Measurements from ENCODE around the gene UBP1. TPM values are rescaled to one million over a fixed set of nuclear protein-coding genes. Genes with fewer than 3 reads are reported as not detected.
"Not testable (repeated sequence)": the region's sequence is repeated elsewhere in the genome, so short reads cannot be mapped to it uniquely, and the experiment has no call there.

The UBP1 gene
- polyA plus RNA-seq, 1 donor (not counting 4 experiments of a cell fraction or from before 2014, with no cell fraction given) = 82.4 TPM

GRCh38 chr3:33430061-33430460 is 10.1 kb downstream of the UBP1 start:
- Histone ChIP-seq H3K27ac (ENCODE audit: control insufficient read depth, insufficient read depth, low read length) (no peak overlapping the region), H3K9me3 (ENCODE audit: control insufficient read depth, low read depth, low read length) (no peaks in the 10 kb centered on the region)

GRCh38 chr3:33429306-33429705 is 10.9 kb downstream of the UBP1 start:
- Histone ChIP-seq H4K20me1 (ENCODE audit: control insufficient read depth, extremely low read depth, insufficient read depth, low read length) (peaks cover 21% of the 10 kb centered on the region), H3K4me1 (ENCODE audit: control insufficient read depth, extremely low read depth, insufficient read depth, low read length) (peaks cover 10% of the 10 kb centered on the region), H3K79me2 (ENCODE audit: control insufficient read depth, insufficient read depth, low read length) (peaks cover 96% of the 10 kb centered on the region)
- H3K9me1 ChIP-seq (ENCODE audit: control insufficient read depth, extremely low read depth, insufficient read depth, low read length); H3K9me3 ChIP-seq (ENCODE audit: control insufficient read depth, low read depth, low read length); H3K4me3 ChIP-seq (ENCODE audit: control insufficient read depth in 2 of 3, extremely low read depth in 1 of 3, insufficient read depth in 2 of 3, low read depth in 1 of 3, low read length in 3 of 3); H3K9ac ChIP-seq (ENCODE audit: control insufficient read depth, extremely low read depth, insufficient read depth, low read length); H2AFZ ChIP-seq (ENCODE audit: control insufficient read depth, low read length); dilution Hi-C loops (cut with MboI; ENCODE audit: extremely low pct_ligation_motif_present, low sequenced_read_pairs); H3K36me3 ChIP-seq (ENCODE audit: control insufficient read depth in 2 of 2, extremely low read depth in 1 of 2, insufficient read depth in 2 of 2, low read length in 2 of 2); H3K27me3 ChIP-seq (ENCODE audit: control insufficient read depth, extremely low read depth, insufficient read depth, low read length); H3K27ac ChIP-seq (ENCODE audit: control insufficient read depth, insufficient read depth, low read length); H3K4me2 ChIP-seq (ENCODE audit: control insufficient read depth, extremely low read depth, insufficient read depth, low read depth, low read length); FAIRE-seq; DNase-seq (ENCODE audit: low read depth, low spot score): not testable (repeated sequence)

More at GRCh38 chr3:33430061-33430460, 10.1 kb downstream of the UBP1 start:
- Histone ChIP-seq H3K27me3 (ENCODE audit: control insufficient read depth, extremely low read depth, insufficient read depth, low read length) (no peaks in the 10 kb centered on the region), H3K36me3 (ENCODE audit: control insufficient read depth in 2 of 2, extremely low read depth in 1 of 2, insufficient read depth in 2 of 2, low read length in 2 of 2) (no peaks in the 10 kb centered on the region), H3K4me3 (ENCODE audit: control insufficient read depth in 2 of 3, extremely low read depth in 1 of 3, insufficient read depth in 2 of 3, low read depth in 1 of 3, low read length in 3 of 3) (no peak overlapping the region), H3K79me2 (ENCODE audit: control insufficient read depth, insufficient read depth, low read length) (peaks cover 97% of the 10 kb centered on the region), H3K9me1 (ENCODE audit: control insufficient read depth, extremely low read depth, insufficient read depth, low read length) (no peaks in the 10 kb centered on the region), H3K4me1 (ENCODE audit: control insufficient read depth, extremely low read depth, insufficient read depth, low read length) (peaks cover 10% of the 10 kb centered on the region), H2AFZ (ENCODE audit: control insufficient read depth, low read length) (no peak overlapping the region), H4K20me1 (ENCODE audit: control insufficient read depth, extremely low read depth, insufficient read depth, low read length) (peaks cover 22% of the 10 kb centered on the region), H3K4me2 (ENCODE audit: control insufficient read depth, extremely low read depth, insufficient read depth, low read depth, low read length) (no peak overlapping the region), H3K9ac (ENCODE audit: control insufficient read depth, extremely low read depth, insufficient read depth, low read length) (no peak overlapping the region)
- DNase-seq (ENCODE audit: low read depth, low spot score) (no peak), FAIRE-seq (no peak)
- dilution Hi-C loops (cut with MboI; ENCODE audit: extremely low pct_ligation_motif_present, low sequenced_read_pairs) = no loop called here
- TF ChIP-seq CTCF (optimal IDR thresholded peaks at IDR 0.05 in 1 of 3, IDR thresholded peaks at IDR 0.05 in 1 of 3, conservative IDR thresholded peaks at IDR 0.05 in 1 of 3; ENCODE audit: extremely low read depth in 1 of 3, insufficient read depth in 2 of 3, low read length in 3 of 3) (no peak), EZH2 (IDR thresholded peaks at IDR 0.05; ENCODE audit: low read length) (no peak)

- no peak for FAIRE-seq
- dilution Hi-C loops (cut with MboI; ENCODE audit: extremely low pct_ligation_motif_present, low sequenced_read_pairs) = no loop called here
- H4K20me1 ChIP-seq (ENCODE audit: control insufficient read depth, extremely low read depth, insufficient read depth, low read length) = peaks cover 20% of the 10 kb centered on the region
These were observed 11.5 kb downstream of the UBP1 start for GRCh38 chr3:33428734-33429133.

More at GRCh38 chr3:33428734-33429133, 11.5 kb downstream of the UBP1 start:
- no peak overlapping the region for H3K4me2 ChIP-seq (ENCODE audit: control insufficient read depth, extremely low read depth, insufficient read depth, low read depth, low read length)
- TF ChIP-seq CTCF (optimal IDR thresholded peaks at IDR 0.05 in 1 of 3, IDR thresholded peaks at IDR 0.05 in 1 of 3, conservative IDR thresholded peaks at IDR 0.05 in 1 of 3; ENCODE audit: extremely low read depth in 1 of 3, insufficient read depth in 2 of 3, low read length in 3 of 3) = no peak
- no peak for TF ChIP-seq EZH2 (IDR thresholded peaks at IDR 0.05; ENCODE audit: low read length)
- no peaks in the 10 kb centered on the region for H3K9me1 ChIP-seq (ENCODE audit: control insufficient read depth, extremely low read depth, insufficient read depth, low read length)
- no peak overlapping the region for H3K9ac ChIP-seq (ENCODE audit: control insufficient read depth, extremely low read depth, insufficient read depth, low read length)
- no peak overlapping the region for H3K27ac ChIP-seq (ENCODE audit: control insufficient read depth, insufficient read depth, low read length)
- no peak for DNase-seq (ENCODE audit: low read depth, low spot score)
- peaks cover 95% of the 10 kb centered on the region for H3K79me2 ChIP-seq (ENCODE audit: control insufficient read depth, insufficient read depth, low read length)
- H3K36me3 ChIP-seq (ENCODE audit: control insufficient read depth in 2 of 2, extremely low read depth in 1 of 2, insufficient read depth in 2 of 2, low read length in 2 of 2) = peaks cover 0 to 1% of the 10 kb centered on the region in 2 experiments
- H3K9me3 ChIP-seq (ENCODE audit: control insufficient read depth, low read depth, low read length) = no peaks in the 10 kb centered on the region
- no peaks in the 10 kb centered on the region for H3K27me3 ChIP-seq (ENCODE audit: control insufficient read depth, extremely low read depth, insufficient read depth, low read length)
- H3K4me1 ChIP-seq (ENCODE audit: control insufficient read depth, extremely low read depth, insufficient read depth, low read length) = peaks cover 10% of the 10 kb centered on the region
- no peak overlapping the region for H2AFZ ChIP-seq (ENCODE audit: control insufficient read depth, low read length)
- H3K4me3 ChIP-seq (ENCODE audit: control insufficient read depth in 2 of 3, extremely low read depth in 1 of 3, insufficient read depth in 2 of 3, low read depth in 1 of 3, low read length in 3 of 3) = no peak overlapping the region
